ENCODE measurements around the gene KMT5B. TPM values are rescaled to one million over a fixed set of nuclear protein-coding genes. Genes with fewer than 3 reads are reported as not detected.

The KMT5B gene
- total RNA-seq, 2 donors from 2014 or later: 30.6 to 34.4 TPM

GRCh38 chr11:68121067-68121899, 91.8 kb downstream of the KMT5B start, which contains the start of gene CHKA:
TSS of gene CHKA (minus strand) at chr11:68121388. CDS start at chr11:68121177, 211 bp downstream.
- DNase-seq (ENCODE audit: low spot score) (peak; percentile 96), ATAC-seq (peak; percentile 97 to 98)
- H3K27ac Mint-ChIP-seq: peak within 1 kb of the TSS; percentile 70 to 74
- no peaks in the 10 kb centered on the region for H3K27me3 Mint-ChIP-seq
- peaks cover 3 to 9% of the 10 kb centered on the region in 2 donors for H3K4me1 Mint-ChIP-seq (ENCODE audit: low read depth in 2 of 2)
- H3K9me3 Mint-ChIP-seq: no peaks in the 10 kb centered on the region
- no peaks in the 10 kb centered on the region for H3K36me3 Mint-ChIP-seq
- peak within 1 kb of the TSS; percentile 86 for H3K4me3 Mint-ChIP-seq

GRCh38 chr11:68120273-68121066, 92.6 kb downstream of the KMT5B start:
- peak; percentile 7 to 34 for ATAC-seq
- no peak for DNase-seq (ENCODE audit: low spot score)
- Mint-ChIP-seq H3K9me3 (no peaks in the 10 kb centered on the region), H3K27ac (peak overlapping the region in 1 of 2 donors; percentile 51), H3K27me3 (no peaks in the 10 kb centered on the region), H3K4me1 (ENCODE audit: low read depth in 2 of 2) (peaks cover 3 to 9% of the 10 kb centered on the region in 2 donors), H3K4me3 (peak overlapping the region; percentile 86), H3K36me3 (no peaks in the 10 kb centered on the region)

DNA sequence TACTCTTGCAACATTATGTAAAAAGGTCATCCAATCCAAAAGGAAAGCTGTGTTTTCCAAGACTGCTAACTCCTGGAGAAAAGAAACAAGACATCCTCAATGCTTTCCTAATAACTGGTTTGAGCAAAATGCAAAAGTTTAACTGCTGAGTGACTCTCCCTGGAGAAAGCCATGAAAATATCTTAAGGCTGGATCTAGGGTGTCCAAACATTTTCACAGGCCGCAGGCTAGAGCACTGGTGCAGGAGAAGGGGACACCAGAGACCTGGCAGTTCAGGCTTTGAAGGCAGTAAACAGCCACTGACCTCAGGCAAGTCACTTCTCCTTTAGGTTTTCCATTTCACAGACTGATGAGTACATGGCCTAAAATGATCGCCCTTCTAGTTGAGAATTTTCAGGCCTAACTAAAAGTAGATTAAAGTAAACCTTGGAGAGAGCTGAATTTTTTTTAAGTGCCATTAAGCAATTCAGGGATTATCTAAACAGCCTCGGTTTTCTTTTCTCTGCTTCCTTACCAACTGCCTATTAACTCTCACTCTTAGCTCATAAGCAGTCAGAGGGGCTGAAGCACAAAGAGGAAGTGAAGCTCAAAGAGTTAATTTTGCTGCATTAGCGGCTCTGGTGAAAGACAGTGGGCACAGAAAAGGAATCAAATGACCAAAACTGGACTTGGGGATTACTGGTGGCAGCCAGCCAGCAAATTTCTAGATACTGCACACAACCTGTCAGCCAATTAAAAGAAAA, 94.2 kb downstream of the KMT5B start:
- peaks cover 3 to 9% of the 10 kb centered on the region in 2 donors for H3K4me1 Mint-ChIP-seq (ENCODE audit: low read depth in 2 of 2)
- H3K4me3 Mint-ChIP-seq: no peak overlapping the region
- no peak for ATAC-seq
- H3K27ac Mint-ChIP-seq: no peak overlapping the region
- H3K9me3 Mint-ChIP-seq: no peaks in the 10 kb centered on the region
- no peaks in the 10 kb centered on the region for H3K27me3 Mint-ChIP-seq
- no peaks in the 10 kb centered on the region for H3K36me3 Mint-ChIP-seq
- no peak for DNase-seq (ENCODE audit: low spot score)

DNA sequence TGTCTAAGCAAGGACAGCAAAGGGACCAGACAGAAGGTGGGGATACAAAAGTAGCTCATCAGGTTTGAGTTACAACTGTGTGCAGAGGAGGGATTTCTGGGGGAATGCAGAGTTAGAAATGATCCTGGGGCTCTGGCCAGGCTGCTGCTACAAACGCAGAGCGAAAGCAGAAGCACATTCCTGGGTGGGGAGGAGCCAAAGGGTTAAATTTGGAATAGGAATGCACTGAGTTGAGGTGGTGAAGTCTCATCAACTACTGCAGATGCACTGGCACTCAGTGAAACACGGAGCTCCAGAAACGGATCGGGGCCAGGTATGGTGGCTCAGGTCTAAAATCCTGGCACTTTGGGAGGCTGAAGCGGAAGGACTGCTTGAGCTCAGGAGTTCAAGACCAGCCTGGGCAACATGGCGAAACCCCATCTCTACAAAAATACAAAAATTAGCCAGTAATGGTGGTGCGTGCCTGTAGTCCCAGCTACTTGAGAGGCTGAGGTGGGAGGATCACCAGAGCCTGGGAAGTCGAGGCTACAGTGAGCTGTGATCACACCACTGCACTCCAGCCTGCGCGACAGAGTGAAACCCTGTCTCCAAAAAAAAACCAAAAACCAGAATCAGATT, 95.1 kb downstream of the KMT5B start:
- DNase-seq (ENCODE audit: low spot score) (no peak), ATAC-seq (no peak)
- H3K4me1 Mint-ChIP-seq (ENCODE audit: low read depth in 2 of 2): peaks cover 3 to 9% of the 10 kb centered on the region in 2 donors
- no peak overlapping the region for H3K4me3 Mint-ChIP-seq
- H3K36me3 Mint-ChIP-seq: no peaks in the 10 kb centered on the region
- no peak overlapping the region for H3K27ac Mint-ChIP-seq
- no peaks in the 10 kb centered on the region for H3K9me3 Mint-ChIP-seq
- no peaks in the 10 kb centered on the region for H3K27me3 Mint-ChIP-seq

DNA sequence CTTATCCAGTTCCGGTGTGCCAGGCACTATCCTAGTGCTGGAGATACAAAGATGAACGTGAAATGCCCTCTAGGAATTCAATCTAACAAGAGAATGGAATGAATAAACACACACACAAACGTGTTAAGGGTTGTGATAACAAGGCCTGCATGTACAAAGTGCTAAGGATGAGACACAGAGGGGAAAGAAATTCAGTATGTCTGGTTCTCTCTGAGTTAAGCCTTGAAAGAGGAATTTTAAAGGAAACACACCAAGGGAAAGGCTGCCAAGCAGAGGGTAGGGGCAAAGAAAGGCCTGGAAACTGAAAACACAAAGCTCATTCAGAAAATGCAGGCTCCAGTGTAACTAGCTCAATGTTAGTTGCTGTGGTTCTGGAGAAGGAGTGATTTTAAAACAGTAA, 96.1 kb downstream of the KMT5B start:
- Mint-ChIP-seq H3K4me3 (no peak overlapping the region), H3K36me3 (no peaks in the 10 kb centered on the region)
- no peak for ATAC-seq

DNA sequence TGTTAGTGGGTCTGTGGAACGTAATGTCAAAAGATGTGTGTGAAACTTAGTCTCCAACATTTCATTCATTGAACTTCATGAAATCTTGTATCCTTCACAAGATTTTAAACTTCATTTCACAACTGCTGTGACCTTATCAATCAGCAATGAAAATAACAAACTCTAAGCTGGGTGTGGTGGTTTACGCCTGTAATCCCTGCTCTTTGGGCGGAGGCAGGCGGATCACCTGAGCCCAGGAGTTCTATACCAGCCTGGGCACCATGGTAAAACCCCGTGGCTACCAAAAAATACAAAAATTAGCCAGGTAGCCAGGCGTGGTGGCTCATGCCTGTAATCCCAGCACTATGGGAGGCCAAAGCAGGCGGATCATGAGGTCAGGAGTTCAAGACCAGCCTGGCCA, 97.0 kb downstream of the KMT5B start:
- DNase-seq (ENCODE audit: low spot score) (no peak), ATAC-seq (no peak)
- no peaks in the 10 kb centered on the region for H3K36me3 Mint-ChIP-seq
- H3K4me1 Mint-ChIP-seq (ENCODE audit: low read depth in 2 of 2): peaks cover 3 to 9% of the 10 kb centered on the region in 2 donors
- H3K9me3 Mint-ChIP-seq: no peaks in the 10 kb centered on the region
- H3K4me3 Mint-ChIP-seq: no peak overlapping the region
- H3K27ac Mint-ChIP-seq: no peak overlapping the region
- no peaks in the 10 kb centered on the region for H3K27me3 Mint-ChIP-seq

More for the DNA sequence above, 96.1 kb downstream of the KMT5B start:
- H3K27me3 Mint-ChIP-seq: no peaks in the 10 kb centered on the region
- peaks cover 3 to 9% of the 10 kb centered on the region in 2 donors for H3K4me1 Mint-ChIP-seq (ENCODE audit: low read depth in 2 of 2)
- no peak overlapping the region for H3K27ac Mint-ChIP-seq
- H3K9me3 Mint-ChIP-seq: no peaks in the 10 kb centered on the region
- DNase-seq (ENCODE audit: low spot score): no peak

GRCh38 chr11:68115285-68115684, 97.8 kb downstream of the KMT5B start:
- Mint-ChIP-seq H3K36me3 (no peaks in the 10 kb centered on the region), H3K27me3 (no peaks in the 10 kb centered on the region), H3K4me1 (ENCODE audit: low read depth in 2 of 2) (peaks cover 2 to 7% of the 10 kb centered on the region in 2 donors), H3K4me3 (no peak overlapping the region), H3K9me3 (no peaks in the 10 kb centered on the region), H3K27ac (no peak overlapping the region)
- DNase-seq (ENCODE audit: low spot score): no peak
- ATAC-seq: no peak

DNA sequence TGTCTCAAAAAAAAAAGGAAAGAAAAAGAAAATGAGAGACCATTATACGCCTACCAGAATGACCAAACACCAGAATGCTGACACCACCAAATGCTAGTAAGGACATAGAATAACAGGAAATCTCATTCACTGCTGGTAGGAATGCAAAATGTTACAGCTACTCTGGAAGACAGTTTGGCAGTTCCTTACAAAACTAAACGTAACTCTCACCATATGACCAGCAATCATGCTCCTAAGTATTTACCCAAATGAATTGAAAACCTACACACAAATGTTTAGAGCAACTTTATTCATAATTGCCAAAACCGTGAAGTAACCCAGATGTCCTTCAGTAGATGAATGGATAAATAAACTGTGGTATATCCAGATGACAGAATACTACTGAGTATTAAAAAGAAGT, 99.1 kb downstream of the KMT5B start:
- DNase-seq (ENCODE audit: low spot score) (no peak), ATAC-seq (no peak)
- Mint-ChIP-seq H3K4me3 (no peak overlapping the region), H3K9me3 (no peaks in the 10 kb centered on the region), H3K27ac (no peak overlapping the region), H3K36me3 (no peaks in the 10 kb centered on the region), H3K4me1 (ENCODE audit: low read depth in 2 of 2) (peaks cover 0 to 4% of the 10 kb centered on the region in 2 donors), H3K27me3 (no peaks in the 10 kb centered on the region)

DNA sequence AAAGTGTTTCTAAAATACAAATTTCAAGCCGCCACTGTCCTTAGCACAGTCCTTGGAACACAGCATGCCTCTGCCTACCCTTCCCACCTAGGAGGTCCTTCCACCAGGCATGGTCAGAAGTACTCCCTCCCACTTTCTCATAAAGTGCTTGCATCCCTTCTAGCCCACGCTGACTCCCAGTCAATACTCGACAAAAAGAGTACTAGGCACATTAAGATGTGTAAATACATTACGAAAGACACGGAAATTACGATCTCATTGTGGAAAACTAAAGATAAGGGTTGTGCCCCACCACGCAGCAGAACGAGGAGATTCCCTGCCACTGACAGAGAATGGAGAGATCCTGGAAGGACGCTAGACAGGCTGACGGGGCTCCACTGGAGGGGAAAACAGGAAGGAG, 105.4 kb downstream of the KMT5B start:
- DNase-seq (ENCODE audit: low spot score) (no peak), ATAC-seq (no peak)
- Mint-ChIP-seq H3K36me3 (no peaks in the 10 kb centered on the region), H3K9me3 (no peaks in the 10 kb centered on the region), H3K4me3 (no peak overlapping the region), H3K27ac (no peak overlapping the region), H3K4me1 (ENCODE audit: low read depth in 2 of 2) (no peaks in the 10 kb centered on the region), H3K27me3 (no peaks in the 10 kb centered on the region)

DNA sequence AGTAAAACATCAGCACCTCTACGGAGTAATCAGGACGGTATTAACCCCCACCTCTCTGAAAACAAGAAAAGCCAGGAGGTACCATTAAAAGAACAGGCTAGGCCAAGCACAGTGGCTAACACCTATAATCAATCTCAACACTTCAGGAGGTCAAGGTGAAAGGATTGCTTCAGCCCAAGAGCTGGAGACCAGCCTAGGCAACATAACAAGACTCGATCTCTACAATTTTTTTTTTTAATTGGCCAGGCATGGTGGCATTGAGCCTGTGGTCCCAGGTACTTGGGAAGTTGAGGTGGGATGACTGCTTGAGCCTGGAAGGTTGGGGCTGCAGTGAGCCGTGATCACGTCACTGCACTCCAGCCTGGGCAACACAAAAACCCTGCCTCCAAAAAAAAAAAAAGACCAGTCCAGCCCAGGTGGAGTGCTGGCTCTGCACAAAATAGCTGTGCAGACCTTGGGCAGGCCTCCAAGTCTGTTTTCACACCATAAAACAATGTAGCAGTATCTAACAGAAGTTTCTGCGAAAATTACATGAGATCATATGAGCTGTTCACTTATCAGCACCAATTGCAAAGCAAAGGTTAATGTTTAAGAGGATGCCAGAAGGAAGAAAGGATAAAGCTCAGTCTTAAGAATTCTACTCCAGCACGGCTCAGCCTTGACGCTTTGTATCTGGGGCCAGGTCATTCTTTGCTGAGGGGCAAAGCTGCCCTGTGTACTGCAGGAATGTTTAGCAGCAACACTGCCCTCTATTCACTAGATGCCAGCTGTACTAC, 106.7 kb downstream of the KMT5B start:
- no peaks in the 10 kb centered on the region for H3K4me1 Mint-ChIP-seq (ENCODE audit: low read depth in 2 of 2)
- no peak for DNase-seq (ENCODE audit: low spot score)
- no peaks in the 10 kb centered on the region for H3K36me3 Mint-ChIP-seq
- H3K9me3 Mint-ChIP-seq: no peaks in the 10 kb centered on the region
- ATAC-seq: no peak
- no peak overlapping the region for H3K27ac Mint-ChIP-seq
- H3K4me3 Mint-ChIP-seq: no peak overlapping the region
- no peaks in the 10 kb centered on the region for H3K27me3 Mint-ChIP-seq

All from natural killer cell treated with Interleukin-12 subunit alpha and Interleukin-12 subunit beta and Interleukin-15 and Interleukin-18, amount 100 ng/mL, for 72 hours (primary cell).